Transverse colon (tissue), 4 donors: Measurements from ENCODE around the gene MAMDC2. TPM values are rescaled to one million over a fixed set of nuclear protein-coding genes. Genes with fewer than 3 reads are reported as not detected.

Experiments used
- DNase-seq: peaks from one replicate; pipeline ENCODE4 v3.0.0-alpha.2; 2019
- H3K27ac ChIP-seq, 4 donors: fragments of 200-600 bp; sonication (generic); 2 replicates each; pipeline ENCODE4 v1.5.1; 2016 to 2018; ENCODE audit warnings: inconsistent platforms in 4 of 4
- H3K27me3 ChIP-seq: fragments of 200-600 bp; sonication (generic); 2 replicates; pipeline ENCODE4 v1.5.1; 2017; ENCODE audit warnings: inconsistent platforms
- H3K36me3 ChIP-seq, 4 donors: fragments of 200-600 bp; sonication (generic); 2 replicates each; pipeline ENCODE4 v1.5.1; 2017 to 2019; ENCODE audit warnings: inconsistent platforms in 4 of 4
- H3K4me1 ChIP-seq, 4 donors: fragments of 200-600 bp; sonication (generic); 2 replicates each; pipeline ENCODE4 v1.5.1; 2017 to 2020; ENCODE audit warnings: inconsistent platforms in 4 of 4
- H3K4me3 ChIP-seq, 4 donors: fragments of 200-600 bp; sonication (generic); 1 replicate in 1 of 4; 2 replicates in 3 of 4; pipeline versions ENCODE4 v1.5.1 to v1.6.1; 2017 to 2019; ENCODE audit warnings: inconsistent platforms in 4 of 4
- H3K9me3 ChIP-seq, 2 donors: fragments of 200-600 bp; sonication (generic); 2 replicates each; pipeline ENCODE4 v1.5.1; 2017 to 2019; ENCODE audit warnings: inconsistent platforms in 2 of 2
- EP300 ChIP-seq: sonication (generic); formaldehyde crosslinking; IDR thresholded peaks from one replicate; pipeline ENCODE4 v1.6.1; 2017; ENCODE audit warnings: antibody characterized with exemption, low read depth
- POLR2A ChIP-seq: fragments of 450-650 bp; IDR thresholded peaks from one replicate; pipeline ENCODE4 v1.6.1; 2016; ENCODE audit warnings: antibody characterized with exemption, mild to moderate bottlenecking, moderate library complexity
- POLR2AphosphoS5 ChIP-seq, 3 donors: sonication (generic); formaldehyde crosslinking; IDR thresholded peaks; one replicate each; pipeline ENCODE4 v1.6.1; 2016; ENCODE audit warnings: antibody characterized with exemption in 3 of 3
- WGBS, 2 donors: methylation state at CpG; one replicate each; pipeline ENCODE4 v1.1.5; 2018; ENCODE audit warnings: low coverage in 1 of 2; 5-methylcytosine and 5-hydroxymethylcytosine counted together
- in situ Hi-C, 4 donors: fragments of 200-750 bp; cut with MboI; loops; one replicate each; pipeline versions ENCODE4 v1.15.0 to v1.15.1; 2017; ENCODE audit warnings: low sequenced_read_pairs in 3 of 4, low pct_ligation_motif_present in 1 of 4, low pct_unique_long_range_greater_than_20kb in 1 of 4
- intact Hi-C: fragments of 100-400 bp; cut with DNase I; formaldehyde crosslinking; loops from one replicate; pipeline ENCODE4 v1.15.1; 2023; ENCODE audit warnings: low total_unique reads
- total RNA-seq, 4 donors: library from RNA; depleted of rRNA; stranded (reverse); fragments of >200 nt; gene quantifications; one replicate each; pipeline ENCODE4 v1.1.0, GENCODE V29; 2016
- TF ChIP-seq, protein P1 (sequence below), 5 experiments: fragments of 200-600 bp in 3 of 5; fragments of 450-650 bp in 2 of 5; sonication (generic) in 3 of 5; IDR thresholded peaks; 1 replicate in 2 of 5; 2 replicates in 3 of 5; pipeline ENCODE4 v1.5.1; 2016 to 2017; ENCODE audit warnings: antibody characterized with exemption in 5 of 5, inconsistent platforms in 3 of 5, mild to moderate bottlenecking in 2 of 5, moderate library complexity in 1 of 5

MAMDC2 gene
- total RNA-seq, 4 donors from 2014 or later, result 7.4 to 40.5 (median 28.9) TPM

DNA sequence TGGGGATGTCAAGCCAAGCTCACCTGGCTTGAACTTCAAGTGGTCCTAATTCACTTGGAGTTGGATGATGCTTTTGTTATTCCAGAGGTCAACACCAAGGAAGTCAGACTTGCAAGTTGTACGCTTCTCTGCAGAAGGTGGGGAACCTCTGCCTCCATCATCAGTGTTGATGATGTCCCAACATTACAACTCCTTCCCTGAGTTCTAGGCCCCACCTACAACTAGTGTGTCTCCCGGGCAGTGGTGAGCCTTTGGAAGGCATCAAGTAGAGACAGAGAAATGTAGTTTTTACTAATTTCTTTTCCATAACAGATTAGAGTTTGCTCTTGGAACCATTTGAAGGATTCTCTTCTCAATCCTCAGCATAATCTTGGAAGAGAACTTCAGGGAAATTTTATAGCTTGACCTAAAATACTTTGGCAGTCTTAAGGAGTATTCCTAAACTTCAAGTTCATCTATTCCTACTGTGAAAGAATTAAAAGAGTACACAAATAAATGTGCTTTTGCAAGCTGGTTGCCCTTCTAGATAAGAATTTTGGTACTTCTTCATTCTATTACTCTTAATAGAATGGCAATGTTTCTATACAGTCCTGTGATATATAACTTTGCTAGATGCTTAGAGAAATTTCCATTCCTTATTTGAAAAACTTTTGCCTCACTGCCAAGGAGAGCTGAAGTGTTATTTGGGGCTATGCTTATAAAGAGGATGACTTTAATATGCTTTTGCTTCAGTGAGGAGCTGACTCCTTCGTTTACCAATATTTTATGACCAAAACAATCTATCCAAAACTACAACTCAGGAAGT is 12.0 kb downstream of the MAMDC2 start:
- peak overlapping the region; percentile 55 to 92 (median 88) for H3K27ac ChIP-seq
- H3K36me3 ChIP-seq, result no peaks in the 10 kb centered on the region
- no peaks in the 10 kb centered on the region for H3K27me3 ChIP-seq
- 60 to 65% methylated on average over 2 to 3 of the region's 3 CpGs for WGBS, 2 donors
- TF ChIP-seq, protein P1, sequence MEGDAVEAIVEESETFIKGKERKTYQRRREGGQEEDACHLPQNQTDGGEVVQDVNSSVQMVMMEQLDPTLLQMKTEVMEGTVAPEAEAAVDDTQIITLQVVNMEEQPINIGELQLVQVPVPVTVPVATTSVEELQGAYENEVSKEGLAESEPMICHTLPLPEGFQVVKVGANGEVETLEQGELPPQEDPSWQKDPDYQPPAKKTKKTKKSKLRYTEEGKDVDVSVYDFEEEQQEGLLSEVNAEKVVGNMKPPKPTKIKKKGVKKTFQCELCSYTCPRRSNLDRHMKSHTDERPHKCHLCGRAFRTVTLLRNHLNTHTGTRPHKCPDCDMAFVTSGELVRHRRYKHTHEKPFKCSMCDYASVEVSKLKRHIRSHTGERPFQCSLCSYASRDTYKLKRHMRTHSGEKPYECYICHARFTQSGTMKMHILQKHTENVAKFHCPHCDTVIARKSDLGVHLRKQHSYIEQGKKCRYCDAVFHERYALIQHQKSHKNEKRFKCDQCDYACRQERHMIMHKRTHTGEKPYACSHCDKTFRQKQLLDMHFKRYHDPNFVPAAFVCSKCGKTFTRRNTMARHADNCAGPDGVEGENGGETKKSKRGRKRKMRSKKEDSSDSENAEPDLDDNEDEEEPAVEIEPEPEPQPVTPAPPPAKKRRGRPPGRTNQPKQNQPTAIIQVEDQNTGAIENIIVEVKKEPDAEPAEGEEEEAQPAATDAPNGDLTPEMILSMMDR (IDR thresholded peaks at IDR 0.05), result no peak
- TF ChIP-seq POLR2A (no peak), EP300 (no peak)
- intact Hi-C loops, result no loop called here
- DNase-seq, result no peak
- no peak overlapping the region for H3K4me3 ChIP-seq
- in situ Hi-C loops, result no loop called here
- peaks cover 11 to 57% (median 28%) of the 10 kb centered on the region in 4 donors for H3K4me1 ChIP-seq
- no peaks in the 10 kb centered on the region for H3K9me3 ChIP-seq

DNA sequence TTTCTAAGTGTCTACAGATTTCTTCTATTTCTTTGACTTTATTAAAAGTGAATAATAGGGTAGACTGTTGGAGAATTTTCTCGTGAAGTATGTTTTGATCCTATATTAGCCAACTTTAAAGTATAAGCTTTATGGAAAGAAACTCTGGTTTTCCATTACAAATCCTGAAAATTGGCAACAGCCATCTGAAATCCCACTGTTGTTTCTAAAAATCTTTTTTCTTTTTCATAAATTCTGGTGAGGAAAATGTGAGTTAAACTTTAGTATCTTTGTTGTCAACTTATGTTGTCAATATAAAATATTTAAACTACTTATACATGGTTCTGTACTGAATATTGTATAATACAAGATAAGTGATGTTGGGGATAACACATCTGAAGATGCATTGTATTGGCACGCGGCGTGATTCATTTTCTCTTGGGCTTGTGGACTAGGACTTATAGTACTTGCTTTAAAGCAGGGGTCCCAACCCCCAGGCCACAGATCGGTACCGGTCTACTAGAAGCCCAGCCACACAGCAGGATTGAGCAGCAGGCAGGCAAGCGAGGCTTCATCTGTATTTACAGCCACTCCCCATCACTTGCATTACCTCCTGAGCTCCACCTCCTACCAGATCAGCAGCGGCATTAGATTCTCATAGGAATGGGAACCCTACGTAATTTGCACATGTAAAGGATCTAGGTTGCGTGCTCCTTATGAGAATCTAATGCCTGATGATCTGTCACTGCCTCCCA is 12.7 kb downstream of the MAMDC2 start:
- intact Hi-C loops (no loop called here), in situ Hi-C loops (no loop called here)
- peak overlapping the region; percentile 31 to 92 (median 88) for H3K27ac ChIP-seq
- no peak overlapping the region for H3K4me3 ChIP-seq
- H3K4me1 ChIP-seq, result peaks cover 8 to 50% (median 27%) of the 10 kb centered on the region in 4 donors
- no peak for DNase-seq
- TF ChIP-seq, protein P1 (IDR thresholded peaks at IDR 0.05), result no peak
- TF ChIP-seq EP300, result no peak
- no peak for TF ChIP-seq POLR2AphosphoS5 (IDR thresholded peaks at IDR 0.05)
- no peak for TF ChIP-seq POLR2A
- 78 to 85% methylated on average over 9 to 10 of the region's 10 CpGs for WGBS, 2 donors
- no peaks in the 10 kb centered on the region for H3K27me3 ChIP-seq
- H3K36me3 ChIP-seq, result no peaks in the 10 kb centered on the region
- no peaks in the 10 kb centered on the region for H3K9me3 ChIP-seq

DNA sequence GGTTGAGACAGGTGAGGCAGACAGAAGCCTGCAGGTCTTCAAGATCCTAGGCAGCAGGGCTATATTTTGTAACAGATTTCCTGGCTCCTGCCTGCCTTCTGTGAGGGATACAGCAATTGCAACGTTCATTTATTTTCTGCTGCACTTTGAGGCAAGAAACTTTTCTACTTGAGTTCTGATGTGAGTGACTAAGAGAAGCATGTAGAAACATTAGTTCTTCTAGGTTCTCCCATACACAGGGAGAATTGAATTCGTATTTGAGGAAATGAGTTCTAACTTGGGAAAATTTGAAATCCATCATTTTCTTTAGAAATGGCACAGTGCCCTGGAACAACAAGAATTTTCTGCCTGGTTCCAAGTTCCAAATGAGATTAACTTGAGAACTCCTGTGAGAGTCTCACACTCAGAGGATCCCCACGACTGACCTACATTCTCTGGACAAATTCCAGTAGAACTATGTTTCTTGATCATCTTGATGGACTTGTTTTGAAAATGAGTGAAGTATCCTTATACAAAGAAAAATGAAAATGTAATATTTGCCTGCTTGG is 15.0 kb downstream of the MAMDC2 start:
- H3K36me3 ChIP-seq, result no peaks in the 10 kb centered on the region
- 30 to 51% methylated on average over 3 of the region's 3 CpGs for WGBS, 2 donors
- no peaks in the 10 kb centered on the region for H3K27me3 ChIP-seq
- H3K4me3 ChIP-seq, result no peak overlapping the region
- peak overlapping the region; percentile 44 to 92 (median 88) for H3K27ac ChIP-seq
- TF ChIP-seq, protein P1 (IDR thresholded peaks at IDR 0.05), result no peak
- TF ChIP-seq EP300 (no peak), POLR2A (no peak), POLR2AphosphoS5 (IDR thresholded peaks at IDR 0.05) (no peak)
- in situ Hi-C loops (no loop called here), intact Hi-C loops (no loop called here)
- H3K4me1 ChIP-seq, result peaks cover 8 to 31% (median 22%) of the 10 kb centered on the region in 4 donors
- no peaks in the 10 kb centered on the region for H3K9me3 ChIP-seq
- DNase-seq, result no peak
